Lung microvascular endothelial cell (primary cell): Measurements from ENCODE around the gene GABRR2. TPM values are rescaled to one million over a fixed set of nuclear protein-coding genes. Genes with fewer than 3 reads are reported as not detected.
A peak's percentile ranks its signal among the peaks of the same experiment; 100 is the strongest.
"Not testable (repeated sequence)": the region's sequence is repeated elsewhere in the genome, so short reads cannot be mapped to it uniquely, and the experiment has no call there.

ENCODE experiments used
- DNase-seq, 2 donors: peaks; one replicate each; pipeline versions ENCODE4 v3.0.0 to v3.0.0-alpha.2; 2010; ENCODE audit warnings: low read depth in 2 of 2
- total RNA-seq: library from RNA; depleted of rRNA; stranded (reverse); fragments of >200 nt; gene quantifications from 2 replicates; pipeline ENCODE4 v1.2.1, GENCODE V29; 2014

GABRR2 gene
- total RNA-seq, 1 donor from 2014 or later = 0.40 TPM

GRCh38 chr6:89324304-89324703 lies 9.2 kb upstream of the GABRR2 start:
- DNase-seq = no peak

- peak; percentile 82 to 85 for DNase-seq
Observed at GRCh38 chr6:89323511-89323971, 8.4 kb upstream of the GABRR2 start.

GRCh38 chr6:89321131-89321970 lies 6.3 kb upstream of the GABRR2 start:
- DNase-seq = no peak

- no peak for DNase-seq
Observed at GRCh38 chr6:89320012-89320559, 5.0 kb upstream of the GABRR2 start.

GRCh38 chr6:89317067-89317466 lies 2.0 kb upstream of the GABRR2 start:
- no peak for DNase-seq

- DNase-seq = no peak
Observed at GRCh38 chr6:89314692-89315091, 407 bp downstream of the GABRR2 start.

GRCh38 chr6:89313006-89313405 lies 2.1 kb downstream of the GABRR2 start:
- peak; percentile 36 to 76 for DNase-seq

GRCh38 chr6:89311853-89312531 lies 3.1 kb downstream of the GABRR2 start:
- peak; percentile 79 to 95 for DNase-seq

- no peak for DNase-seq
Observed at GRCh38 chr6:89311530-89311852, 3.6 kb downstream of the GABRR2 start.

- DNase-seq = peak in 1 of 2 donors; percentile 61
Observed at GRCh38 chr6:89310929-89311328, 4.2 kb downstream of the GABRR2 start.

- DNase-seq = no peak
Observed at GRCh38 chr6:89308525-89309395, 6.3 kb downstream of the GABRR2 start.

GRCh38 chr6:89304517-89304916 lies 10.6 kb downstream of the GABRR2 start:
- not testable (repeated sequence) for DNase-seq

GRCh38 chr6:89302936-89303335 lies 12.2 kb downstream of the GABRR2 start:
- DNase-seq = no peak

- DNase-seq = no peak
Observed at GRCh38 chr6:89302195-89302770, 12.8 kb downstream of the GABRR2 start.

GRCh38 chr6:89301586-89302194 lies 13.4 kb downstream of the GABRR2 start:
- no peak for DNase-seq

- peak; percentile 35 to 92 for DNase-seq
Observed at GRCh38 chr6:89299466-89299850, 15.6 kb downstream of the GABRR2 start.

GRCh38 chr6:89298680-89299465 lies 16.2 kb downstream of the GABRR2 start:
- peak; percentile 36 to 75 for DNase-seq

- DNase-seq = peak; percentile 67 to 99
Observed at GRCh38 chr6:89297695-89298351, 17.3 kb downstream of the GABRR2 start.

- DNase-seq = no peak
Observed at GRCh38 chr6:89295981-89296380, 19.1 kb downstream of the GABRR2 start.
